ENCODE results near the gene NPL. TPM values are rescaled to one million over a fixed set of nuclear protein-coding genes. Genes with fewer than 3 reads are reported as not detected.

The NPL gene
- total and polyA plus RNA-seq, 9 of the 15 experiments (the other 6 are each of a cell fraction or from before 2014, with no cell fraction given), result 9.9 to 22.3 (median 14.2) TPM

DNA sequence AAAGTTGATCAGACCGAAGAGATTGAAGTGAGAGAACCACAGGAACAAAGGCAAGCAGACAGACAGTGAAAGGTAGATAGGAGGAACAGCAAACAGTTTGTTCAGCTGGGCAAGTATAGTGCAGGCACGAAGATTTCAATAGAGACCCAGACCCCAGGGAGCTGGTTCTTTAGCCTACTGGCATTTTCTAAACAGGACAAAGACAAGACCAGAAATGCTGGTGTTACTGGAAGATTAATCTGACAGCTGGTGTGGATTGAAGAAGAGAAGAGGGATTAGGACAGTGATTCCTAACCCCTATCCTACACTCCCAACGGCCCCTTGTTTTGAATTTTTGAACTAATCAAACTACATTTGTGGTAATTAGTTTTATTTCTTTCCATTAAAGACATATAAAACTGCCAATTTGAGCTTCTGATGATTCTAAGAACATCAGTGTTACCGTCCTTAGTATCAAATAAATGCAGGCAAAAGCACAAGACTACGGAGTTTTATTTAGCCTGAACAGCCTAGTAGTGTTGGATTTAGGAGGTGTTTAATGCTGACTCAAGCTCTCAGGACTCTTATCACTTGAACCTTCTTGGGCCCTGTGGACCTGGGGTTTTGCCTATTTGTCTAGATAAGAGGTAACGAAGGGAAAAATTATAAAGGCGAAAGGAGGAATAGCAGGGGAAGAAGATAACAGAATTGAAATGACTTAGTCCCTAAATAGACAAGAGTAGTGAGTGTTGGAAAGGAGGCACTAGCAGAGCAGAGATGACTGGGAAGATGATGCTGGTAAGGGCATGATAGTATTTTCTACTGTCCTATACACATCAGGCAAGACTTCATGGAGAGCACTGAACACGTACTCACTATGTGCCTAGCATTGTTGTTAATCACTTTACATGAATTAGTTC is 2.0 kb downstream of the NPL start (continued):
- no peak for TF ChIP-seq TGIF2 (CRISPR knock-in tag; IDR thresholded peaks at IDR 0.05)
- TF ChIP-seq, protein P1, sequence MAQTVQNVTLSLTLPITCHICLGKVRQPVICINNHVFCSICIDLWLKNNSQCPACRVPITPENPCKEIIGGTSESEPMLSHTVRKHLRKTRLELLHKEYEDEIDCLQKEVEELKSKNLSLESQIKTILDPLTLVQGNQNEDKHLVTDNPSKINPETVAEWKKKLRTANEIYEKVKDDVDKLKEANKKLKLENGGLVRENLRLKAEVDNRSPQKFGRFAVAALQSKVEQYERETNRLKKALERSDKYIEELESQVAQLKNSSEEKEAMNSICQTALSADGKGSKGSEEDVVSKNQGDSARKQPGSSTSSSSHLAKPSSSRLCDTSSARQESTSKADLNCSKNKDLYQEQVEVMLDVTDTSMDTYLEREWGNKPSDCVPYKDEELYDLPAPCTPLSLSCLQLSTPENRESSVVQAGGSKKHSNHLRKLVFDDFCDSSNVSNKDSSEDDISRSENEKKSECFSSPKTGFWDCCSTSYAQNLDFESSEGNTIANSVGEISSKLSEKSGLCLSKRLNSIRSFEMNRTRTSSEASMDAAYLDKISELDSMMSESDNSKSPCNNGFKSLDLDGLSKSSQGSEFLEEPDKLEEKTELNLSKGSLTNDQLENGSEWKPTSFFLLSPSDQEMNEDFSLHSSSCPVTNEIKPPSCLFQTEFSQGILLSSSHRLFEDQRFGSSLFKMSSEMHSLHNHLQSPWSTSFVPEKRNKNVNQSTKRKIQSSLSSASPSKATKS (CRISPR knock-in tag; IDR thresholded peaks at IDR 0.05), result no peak
- TF ChIP-seq ZNF12 (CRISPR knock-in tag; IDR thresholded peaks at IDR 0.05), result no peak
- TF ChIP-seq SPI1 (IDR thresholded peaks at IDR 0.05; ENCODE audit: borderline replicate concordance, low read depth, low read length), result no peak
- no peak for TF ChIP-seq RBM25 (IDR thresholded peaks at IDR 0.05; ENCODE audit: low read depth, low read length, severe bottlenecking)
- no peak for TF ChIP-seq ZSCAN32 (CRISPR knock-in tag; IDR thresholded peaks at IDR 0.05)
- no peak for TF ChIP-seq NUFIP1 (IDR thresholded peaks at IDR 0.05; ENCODE audit: partially characterized antibody)
- TF ChIP-seq, protein P2, sequence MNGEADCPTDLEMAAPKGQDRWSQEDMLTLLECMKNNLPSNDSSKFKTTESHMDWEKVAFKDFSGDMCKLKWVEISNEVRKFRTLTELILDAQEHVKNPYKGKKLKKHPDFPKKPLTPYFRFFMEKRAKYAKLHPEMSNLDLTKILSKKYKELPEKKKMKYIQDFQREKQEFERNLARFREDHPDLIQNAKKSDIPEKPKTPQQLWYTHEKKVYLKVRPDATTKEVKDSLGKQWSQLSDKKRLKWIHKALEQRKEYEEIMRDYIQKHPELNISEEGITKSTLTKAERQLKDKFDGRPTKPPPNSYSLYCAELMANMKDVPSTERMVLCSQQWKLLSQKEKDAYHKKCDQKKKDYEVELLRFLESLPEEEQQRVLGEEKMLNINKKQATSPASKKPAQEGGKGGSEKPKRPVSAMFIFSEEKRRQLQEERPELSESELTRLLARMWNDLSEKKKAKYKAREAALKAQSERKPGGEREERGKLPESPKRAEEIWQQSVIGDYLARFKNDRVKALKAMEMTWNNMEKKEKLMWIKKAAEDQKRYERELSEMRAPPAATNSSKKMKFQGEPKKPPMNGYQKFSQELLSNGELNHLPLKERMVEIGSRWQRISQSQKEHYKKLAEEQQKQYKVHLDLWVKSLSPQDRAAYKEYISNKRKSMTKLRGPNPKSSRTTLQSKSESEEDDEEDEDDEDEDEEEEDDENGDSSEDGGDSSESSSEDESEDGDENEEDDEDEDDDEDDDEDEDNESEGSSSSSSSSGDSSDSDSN (IDR thresholded peaks at IDR 0.05; ENCODE audit: borderline replicate concordance in 1 of 2, low read depth in 2 of 2, low read length in 2 of 2), result 0 out of 4 replicates have a peak, but pooled peaks of 1 of the 2 experiments have one; percentile 25
- peak; percentile 85; the same call in 1 of the 2 replicates for TF ChIP-seq MYNN (IDR thresholded peaks at IDR 0.05)
- TF ChIP-seq MYNN (CRISPR knock-in tag; IDR thresholded peaks at IDR 0.05), result no peak
- TF ChIP-seq EP300 (IDR thresholded peaks at IDR 0.05; ENCODE audit: low read length), result peak; percentile 99
- TF ChIP-seq ELF4 (CRISPR knock-in tag; IDR thresholded peaks at IDR 0.05), result peak; percentile 97
- TF ChIP-seq, protein P3, sequence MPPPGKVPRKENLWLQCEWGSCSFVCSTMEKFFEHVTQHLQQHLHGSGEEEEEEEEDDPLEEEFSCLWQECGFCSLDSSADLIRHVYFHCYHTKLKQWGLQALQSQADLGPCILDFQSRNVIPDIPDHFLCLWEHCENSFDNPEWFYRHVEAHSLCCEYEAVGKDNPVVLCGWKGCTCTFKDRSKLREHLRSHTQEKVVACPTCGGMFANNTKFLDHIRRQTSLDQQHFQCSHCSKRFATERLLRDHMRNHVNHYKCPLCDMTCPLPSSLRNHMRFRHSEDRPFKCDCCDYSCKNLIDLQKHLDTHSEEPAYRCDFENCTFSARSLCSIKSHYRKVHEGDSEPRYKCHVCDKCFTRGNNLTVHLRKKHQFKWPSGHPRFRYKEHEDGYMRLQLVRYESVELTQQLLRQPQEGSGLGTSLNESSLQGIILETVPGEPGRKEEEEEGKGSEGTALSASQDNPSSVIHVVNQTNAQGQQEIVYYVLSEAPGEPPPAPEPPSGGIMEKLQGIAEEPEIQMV (tag; conservative IDR thresholded peaks at IDR 0.05; ENCODE audit: low read depth), result no peak
- TF ChIP-seq, protein P4, sequence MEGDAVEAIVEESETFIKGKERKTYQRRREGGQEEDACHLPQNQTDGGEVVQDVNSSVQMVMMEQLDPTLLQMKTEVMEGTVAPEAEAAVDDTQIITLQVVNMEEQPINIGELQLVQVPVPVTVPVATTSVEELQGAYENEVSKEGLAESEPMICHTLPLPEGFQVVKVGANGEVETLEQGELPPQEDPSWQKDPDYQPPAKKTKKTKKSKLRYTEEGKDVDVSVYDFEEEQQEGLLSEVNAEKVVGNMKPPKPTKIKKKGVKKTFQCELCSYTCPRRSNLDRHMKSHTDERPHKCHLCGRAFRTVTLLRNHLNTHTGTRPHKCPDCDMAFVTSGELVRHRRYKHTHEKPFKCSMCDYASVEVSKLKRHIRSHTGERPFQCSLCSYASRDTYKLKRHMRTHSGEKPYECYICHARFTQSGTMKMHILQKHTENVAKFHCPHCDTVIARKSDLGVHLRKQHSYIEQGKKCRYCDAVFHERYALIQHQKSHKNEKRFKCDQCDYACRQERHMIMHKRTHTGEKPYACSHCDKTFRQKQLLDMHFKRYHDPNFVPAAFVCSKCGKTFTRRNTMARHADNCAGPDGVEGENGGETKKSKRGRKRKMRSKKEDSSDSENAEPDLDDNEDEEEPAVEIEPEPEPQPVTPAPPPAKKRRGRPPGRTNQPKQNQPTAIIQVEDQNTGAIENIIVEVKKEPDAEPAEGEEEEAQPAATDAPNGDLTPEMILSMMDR (IDR thresholded peaks at IDR 0.05 in 2 of 3, conservative IDR thresholded peaks at IDR 0.05 in 1 of 3; ENCODE audit: insufficient read depth in 2 of 3, low read depth in 1 of 3, low read length in 3 of 3), result no peak
- TF ChIP-seq NBN (IDR thresholded peaks at IDR 0.05; ENCODE audit: low read depth), result peak; percentile 95

Data from K562 (cell line).